ENCODE data around the gene RETREG1.
"Not testable (repeated sequence)": the region's sequence is repeated elsewhere in the genome, so short reads cannot be mapped to it uniquely, and the experiment has no call there.

The RETREG1 gene

DNA sequence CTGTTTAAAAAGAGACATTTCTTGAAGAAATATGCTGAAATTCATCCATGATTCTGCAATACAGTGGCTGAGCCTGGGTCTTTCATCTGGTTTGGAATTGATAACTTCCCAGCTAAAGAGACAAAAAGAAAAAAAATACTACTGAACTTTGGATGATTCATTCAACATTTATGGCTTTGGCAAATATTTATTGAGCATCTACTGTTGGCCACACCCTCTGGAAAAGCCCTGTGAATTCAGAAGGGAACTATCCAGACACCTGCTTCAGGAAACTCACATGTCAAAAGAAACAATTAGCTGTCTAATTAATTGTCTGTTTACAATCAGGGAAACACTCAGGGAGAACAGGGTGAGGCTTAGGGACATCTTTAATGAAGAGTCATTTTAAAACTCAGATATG lies 133.4 kb downstream of the RETREG1 start:
- no peak for DNase-seq

DNA sequence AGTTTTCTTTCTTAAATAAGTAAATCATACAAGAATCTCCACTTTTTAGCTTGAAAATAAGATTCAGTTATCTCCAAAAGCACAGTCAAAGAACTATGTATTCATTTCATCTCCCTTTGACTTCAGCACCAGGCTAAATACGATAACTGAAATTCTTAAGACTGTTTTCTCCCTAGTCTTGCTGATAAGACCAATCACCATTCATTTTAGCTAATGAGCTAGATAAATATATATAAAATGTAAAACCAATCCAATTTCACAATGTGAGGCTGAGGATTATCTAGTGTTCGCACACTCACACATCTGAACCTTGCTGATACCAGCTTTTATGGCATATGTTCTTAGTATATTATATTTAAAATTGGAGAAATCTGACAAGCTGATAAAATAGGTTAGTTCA lies 133.9 kb downstream of the RETREG1 start:
- DNase-seq, result no peak

DNA sequence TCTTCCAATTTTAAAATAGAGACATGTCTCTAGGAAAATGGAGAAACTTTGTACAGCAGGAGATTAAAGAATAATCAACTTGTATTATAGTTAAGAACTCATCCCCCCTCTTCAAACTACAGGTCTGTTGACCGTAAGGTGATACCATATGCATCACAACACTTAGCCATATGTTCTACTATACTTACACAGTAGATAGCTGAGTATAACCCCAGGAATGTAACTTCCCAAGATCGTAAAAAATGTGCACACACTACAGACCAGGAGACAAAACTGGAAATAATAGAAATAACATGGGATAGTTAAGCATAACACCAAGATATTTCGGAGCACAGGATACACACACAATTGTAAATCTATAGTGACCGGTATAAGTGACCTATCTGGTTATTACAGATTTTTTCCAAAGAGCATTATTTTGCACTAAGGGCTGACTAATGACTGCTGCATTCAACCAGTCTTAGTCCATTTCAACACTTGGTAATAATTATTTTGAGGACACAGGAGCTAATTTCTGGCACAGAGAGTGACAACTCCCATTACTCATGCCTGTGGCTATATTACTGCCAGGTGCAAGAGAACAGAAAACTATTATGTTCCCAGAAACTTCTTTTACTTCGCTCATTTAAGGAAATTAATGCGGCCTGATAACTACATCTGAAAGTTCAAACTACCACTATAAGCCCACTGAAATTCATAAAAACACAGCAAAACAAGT lies 135.8 kb downstream of the RETREG1 start:
- no peak for DNase-seq

DNA sequence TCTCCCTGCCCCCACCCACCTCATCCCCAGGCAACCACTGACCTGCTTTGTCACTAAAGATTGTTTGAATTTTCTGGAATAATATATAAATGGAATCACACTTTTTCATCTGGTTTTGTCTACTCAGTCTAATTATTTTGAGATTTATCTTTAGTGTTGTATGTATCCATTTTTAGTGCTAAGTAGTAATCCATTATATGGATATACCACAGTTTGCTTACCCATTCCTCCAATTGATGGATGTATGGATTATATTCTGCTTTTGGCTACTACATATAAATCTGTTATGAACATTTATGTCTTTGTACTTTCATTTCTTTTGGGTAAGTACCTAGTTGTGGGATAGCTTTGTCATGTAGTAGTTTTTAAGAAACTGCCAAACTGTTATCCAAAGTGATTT lies 136.7 kb downstream of the RETREG1 start:
- DNase-seq, result no peak

DNA sequence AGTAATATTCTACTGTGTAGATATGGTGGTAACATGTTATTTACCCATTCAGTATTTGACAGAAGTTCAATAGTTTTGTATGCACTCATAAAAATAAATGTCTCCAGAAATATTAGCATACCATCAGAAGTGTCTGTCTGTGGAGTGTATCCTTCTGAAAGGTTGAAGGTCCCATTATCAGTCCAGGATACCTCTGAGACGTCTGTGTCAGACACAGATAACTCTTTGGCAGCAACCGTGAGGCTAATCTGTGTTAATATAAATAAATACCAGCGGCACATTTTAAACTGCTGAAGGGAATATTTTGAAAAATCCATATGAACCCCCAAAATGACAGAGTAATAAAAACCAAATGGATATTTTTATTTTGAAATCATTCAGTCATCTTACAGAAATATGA lies 139.3 kb downstream of the RETREG1 start:
- DNase-seq, result no peak

DNA sequence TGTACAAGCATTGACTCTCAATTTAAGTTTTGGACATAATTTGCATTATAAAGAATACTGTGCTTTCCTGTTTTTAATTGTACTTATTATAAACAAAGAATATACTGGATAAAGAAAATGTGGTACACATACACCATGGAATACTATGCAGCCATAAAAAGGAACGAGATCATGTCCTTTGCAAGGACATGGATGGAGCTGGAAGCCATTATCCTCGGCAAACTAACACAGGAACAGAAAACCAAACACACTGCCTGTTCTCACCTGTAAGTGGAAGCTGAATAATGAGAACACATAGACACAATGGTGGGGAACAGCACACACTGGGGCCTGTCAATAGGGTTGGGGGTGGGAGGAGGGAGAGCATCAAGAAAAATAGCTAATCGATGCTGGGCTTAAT lies 140.4 kb downstream of the RETREG1 start:
- DNase-seq, result not testable (repeated sequence)

DNA sequence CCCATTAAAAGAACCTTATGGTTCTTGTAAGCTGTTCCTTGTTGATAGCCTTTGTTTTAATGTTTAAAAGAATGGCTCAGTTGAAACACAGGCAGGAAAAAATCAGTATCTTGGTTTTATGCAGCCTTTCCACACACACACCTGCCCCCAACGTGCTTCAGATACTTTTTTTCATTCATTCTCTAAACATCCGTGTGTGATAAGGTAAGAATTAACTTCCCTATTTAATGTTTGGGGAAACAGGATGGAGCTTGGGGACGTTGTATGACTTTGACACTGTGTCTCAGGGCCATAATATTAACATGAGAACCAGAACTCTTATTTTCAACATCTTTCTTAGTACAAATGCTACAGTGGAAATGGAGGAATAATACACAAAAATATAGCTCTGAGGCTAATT lies 145.4 kb downstream of the RETREG1 start:
- DNase-seq, result no peak

DNA sequence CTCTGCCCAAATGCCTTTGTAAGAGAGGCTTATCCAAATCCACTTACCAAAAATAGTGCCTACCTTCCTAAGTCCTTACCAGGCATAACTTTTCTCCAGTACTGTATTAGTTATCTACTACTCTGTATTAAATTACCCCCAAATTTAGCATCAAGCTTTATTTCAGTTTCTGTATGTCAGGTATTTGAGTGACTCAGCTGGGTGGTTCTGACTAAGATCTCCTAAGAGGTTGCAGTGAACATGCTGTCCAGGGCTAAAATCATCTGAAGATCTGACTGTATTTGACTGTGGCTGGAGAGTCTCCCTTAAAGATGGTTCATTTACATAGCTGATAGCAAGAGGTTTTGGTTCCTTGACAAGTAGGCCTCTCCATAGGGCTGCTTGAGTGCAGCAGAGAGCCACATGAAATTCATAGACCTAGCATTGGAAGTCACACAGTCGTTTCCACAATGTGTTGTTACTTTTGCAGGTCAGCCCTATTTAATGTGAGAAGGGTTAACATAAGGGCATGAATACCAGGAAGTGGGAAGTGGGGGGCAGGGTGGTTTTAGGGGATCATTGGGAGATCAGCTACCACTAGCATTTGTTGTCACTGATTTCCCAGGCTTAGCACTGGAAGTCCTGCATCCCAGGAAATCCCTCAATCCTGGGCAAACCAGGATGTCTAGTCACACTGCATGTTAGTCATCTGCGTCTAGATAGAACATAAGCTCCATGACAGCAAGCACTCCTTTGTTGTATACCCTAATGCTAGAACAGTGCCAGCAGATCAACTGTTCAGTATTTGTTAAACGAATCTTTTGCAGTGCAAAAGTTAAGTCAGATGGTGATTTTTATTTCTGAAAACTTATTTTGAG lies 149.2 kb downstream of the RETREG1 start:
- DNase-seq, result peak in 1 of 2 donors; percentile 25

DNA sequence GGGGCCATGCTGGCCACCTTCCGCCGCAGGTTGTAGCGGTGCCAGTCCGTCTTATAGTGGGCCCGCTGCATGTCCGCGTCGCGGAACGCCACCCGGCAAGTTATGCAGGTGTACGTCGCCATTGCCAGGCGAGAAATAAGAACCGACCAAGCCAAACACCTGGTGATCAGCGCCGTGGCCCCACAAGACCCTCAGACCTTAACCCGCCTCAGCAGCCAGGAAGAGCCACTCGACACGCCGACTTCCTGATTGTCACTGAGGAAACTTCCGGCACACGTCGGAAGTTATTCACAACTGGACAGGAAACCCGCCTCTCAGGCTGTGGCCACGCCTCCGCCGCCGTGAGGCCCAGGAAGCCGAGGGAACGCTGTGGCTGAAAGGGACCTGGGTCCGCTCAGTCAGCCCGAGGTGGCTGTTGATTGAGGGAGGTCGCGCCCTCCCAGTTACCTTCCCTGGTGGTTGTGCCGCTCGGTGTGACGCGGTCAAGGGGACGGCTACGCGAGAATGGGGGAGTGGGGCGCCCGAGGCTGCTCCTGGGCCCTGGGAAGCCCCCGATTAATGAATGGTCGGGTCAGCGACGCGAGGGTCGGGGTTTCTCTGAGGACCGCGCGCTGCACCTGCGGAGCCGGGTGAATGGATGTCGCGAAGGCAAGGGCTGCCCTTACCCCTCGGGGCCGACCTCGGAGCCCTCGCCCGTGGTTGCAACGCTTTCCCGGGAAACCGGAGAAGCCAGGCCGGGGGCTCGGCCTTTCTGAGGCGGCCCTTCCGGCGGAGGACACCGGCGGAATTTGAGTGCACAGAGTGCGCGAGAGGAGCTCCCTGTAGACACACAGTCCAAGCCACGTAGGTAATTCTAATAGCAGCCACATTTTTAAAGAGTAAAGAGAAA lies 151.0 kb downstream of the RETREG1 start, which contains the start of gene ZNF622:
TSS of gene ZNF622 (minus strand) at position 257 of the 889 bp plus-strand sequence. CDS start at position 122, 135 bp downstream.
- DNase-seq, result peak; percentile 88 to 90

DNA sequence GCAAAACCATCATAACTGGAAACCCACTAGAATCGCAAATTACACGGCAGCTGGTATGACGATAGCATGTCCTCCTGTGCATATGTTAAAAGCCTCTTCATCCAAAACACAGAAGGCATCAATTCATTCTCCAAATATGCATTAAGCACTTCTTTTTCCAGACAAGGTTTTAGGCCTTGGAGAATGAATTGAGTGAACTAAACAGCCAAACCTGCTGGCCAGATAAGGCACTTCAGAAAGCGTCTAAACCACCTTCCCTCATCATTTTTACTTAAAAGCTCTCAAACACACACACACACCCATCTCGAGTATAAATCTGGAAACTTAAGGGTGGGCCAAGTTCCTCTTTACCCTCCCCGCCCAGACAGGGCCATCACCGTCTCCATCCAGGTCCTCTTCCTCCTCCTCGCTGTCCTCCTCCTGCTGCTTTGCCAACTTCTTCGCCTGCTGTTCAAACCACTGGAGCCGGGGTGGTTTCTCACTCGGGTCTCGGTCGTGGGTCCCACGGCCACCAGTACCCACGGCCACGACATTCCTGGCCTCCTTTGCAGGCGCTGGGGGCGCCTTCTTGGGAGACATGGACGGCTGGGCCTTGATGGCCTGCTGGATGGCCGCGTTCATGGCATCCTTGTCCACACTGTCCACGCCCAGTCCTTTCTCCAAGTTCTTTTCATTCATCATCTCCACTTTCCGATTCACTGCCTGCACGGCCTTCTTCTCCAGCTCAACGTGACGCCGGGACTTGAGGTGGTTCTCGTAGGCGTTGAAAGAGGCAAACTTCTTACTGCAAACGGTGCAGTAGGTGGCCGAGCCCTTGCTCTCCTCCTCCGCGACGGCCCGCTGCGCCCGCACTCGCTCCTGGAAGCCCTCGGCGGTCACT lies 151.9 kb downstream of the RETREG1 start:
- DNase-seq, result no peak

DNA sequence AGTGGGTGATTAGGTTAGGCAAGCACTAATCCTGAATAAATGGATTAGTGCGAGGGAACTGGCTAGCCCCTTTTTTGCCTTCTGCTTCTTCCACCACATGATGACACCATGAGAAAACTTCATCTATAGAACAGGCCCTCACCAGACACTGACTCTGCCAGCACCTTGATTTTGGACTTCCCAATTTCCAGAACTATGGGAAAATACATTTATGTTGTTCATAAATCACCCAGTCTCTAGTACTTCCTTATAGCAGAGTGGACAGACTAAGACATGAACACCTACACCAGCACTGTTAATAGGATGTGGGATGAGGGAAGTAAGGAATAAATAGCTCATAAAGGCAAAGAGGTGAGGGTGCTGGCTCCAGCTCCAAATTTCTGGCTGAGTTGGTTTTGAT lies 152.6 kb downstream of the RETREG1 start:
- DNase-seq, result no peak

DNA sequence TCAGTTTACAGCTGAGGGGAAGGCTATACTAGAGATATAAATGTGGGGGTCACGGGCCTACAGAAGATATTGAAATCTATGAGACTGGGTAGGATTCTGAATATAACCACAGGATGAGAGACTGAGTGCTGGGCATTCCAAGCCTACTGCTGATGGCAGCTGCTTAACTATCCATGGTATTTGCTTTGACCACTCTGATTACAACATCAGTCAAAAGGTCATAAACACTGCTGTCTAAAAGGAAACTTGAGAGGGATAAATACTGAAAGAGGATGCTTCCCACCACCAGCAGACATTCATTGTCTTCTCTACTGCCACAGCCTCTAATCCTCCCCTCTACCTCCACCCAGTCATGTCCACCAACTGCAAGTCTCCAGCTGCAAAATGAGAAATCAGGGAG lies 155.0 kb downstream of the RETREG1 start:
- no peak for DNase-seq

DNA sequence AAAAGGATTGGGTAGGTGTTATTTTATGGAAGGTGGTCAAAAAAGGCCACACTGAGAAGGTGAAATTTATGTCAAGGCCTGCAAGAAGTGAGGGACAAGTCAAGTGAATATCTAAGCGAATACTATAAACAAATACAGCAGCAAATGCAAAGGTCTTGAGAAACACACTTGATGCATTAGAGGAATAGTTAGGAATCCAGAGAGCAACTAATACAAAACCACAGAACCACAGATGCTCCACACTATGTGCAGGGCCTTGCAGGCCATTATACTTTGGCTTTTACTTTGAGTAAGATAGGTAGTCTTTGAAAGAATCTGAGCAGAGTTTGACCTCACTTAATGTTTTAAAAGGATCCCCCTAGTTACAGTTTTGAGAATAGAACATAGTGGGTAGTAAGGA lies 155.8 kb downstream of the RETREG1 start:
- DNase-seq, result no peak

DNA sequence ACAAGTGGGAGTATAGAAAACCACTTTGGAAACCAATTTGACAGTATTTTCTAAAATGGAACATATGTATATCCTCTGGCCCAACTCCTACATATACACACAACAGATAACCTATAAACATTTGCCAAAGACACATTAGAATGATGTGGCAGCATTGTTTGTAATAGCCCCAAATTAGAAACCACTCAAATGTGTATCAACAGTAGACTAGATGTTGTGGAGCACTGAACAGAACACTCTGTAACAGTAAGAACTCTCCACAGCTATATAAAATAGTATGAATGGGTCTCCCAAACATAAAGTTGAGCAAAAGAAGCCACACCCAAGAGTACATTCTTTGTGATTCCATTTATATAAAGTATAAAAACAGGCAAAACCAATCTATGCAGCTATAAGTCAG lies 157.3 kb downstream of the RETREG1 start:
- no peak for DNase-seq

DNA sequence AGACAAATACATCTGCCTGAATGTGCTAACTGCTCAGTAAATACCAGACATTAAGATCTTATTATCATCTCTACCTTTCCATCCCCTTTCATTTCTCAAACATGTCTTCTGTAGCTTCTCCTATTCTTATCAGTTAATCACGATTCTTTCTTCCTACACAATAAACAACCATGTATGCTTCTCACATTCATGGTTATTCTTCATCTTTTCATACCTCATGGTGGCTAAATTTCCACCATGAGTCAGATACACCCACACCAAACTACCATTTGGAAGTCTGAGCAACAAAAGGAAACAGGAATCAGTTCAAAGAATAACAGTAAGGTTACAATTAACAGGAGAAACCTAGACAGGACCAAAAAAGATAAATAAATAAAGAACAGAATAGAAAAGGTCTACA lies 158.9 kb downstream of the RETREG1 start:
- no peak for DNase-seq

DNA sequence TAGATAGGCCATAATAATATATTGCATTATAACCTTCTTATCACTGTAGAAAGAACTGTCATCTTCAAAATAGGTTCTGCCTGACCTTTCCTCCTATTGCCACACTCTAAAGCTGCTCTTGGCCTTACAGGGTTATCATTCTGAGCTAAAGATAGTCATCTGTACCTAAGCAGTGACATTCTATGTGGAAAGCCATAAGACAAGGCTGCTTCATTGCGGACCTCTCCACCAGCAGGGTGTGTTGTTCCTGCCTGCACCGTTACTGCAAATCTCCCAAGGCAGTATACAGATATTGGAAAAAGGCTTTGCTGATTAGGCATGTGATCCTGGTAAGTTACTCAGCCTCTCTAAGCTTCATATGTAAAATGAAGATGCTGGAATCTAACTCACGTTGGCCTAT lies 159.3 kb downstream of the RETREG1 start:
- no peak for DNase-seq

DNA sequence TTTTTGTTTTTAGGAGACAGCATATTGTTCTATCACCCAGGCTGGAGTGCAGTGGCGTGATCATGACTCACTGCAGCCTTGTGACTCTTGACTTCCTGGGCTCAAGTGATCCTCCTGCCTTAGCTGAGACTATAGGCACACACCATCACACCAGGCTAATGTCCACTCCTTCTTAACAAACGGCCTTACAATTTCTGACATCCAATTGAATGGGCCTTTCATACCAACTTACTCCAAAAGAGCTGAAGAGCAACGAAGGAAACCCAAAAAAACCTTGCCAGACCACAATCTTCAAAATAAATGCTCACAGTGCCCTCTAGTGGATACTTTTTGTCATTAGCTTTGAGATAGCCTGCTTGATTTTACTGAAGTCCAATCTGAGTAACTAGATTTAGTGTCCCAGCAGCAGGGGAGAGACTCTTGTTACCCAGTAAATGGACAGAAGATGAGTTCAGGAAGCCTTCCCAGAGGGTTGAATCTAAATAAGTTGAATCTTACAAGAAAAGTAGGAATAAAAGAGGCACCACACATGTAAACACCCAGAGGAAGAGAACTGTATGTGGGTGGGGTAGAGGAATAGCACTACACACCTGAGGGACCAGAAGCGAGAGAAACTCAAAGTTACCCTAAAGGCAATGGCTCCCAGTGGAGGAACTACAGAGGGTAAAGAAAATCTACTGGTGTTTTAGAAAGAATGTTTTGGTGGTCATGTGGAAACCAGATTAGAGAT lies 160.5 kb downstream of the RETREG1 start:
- peak in 1 of 2 donors; percentile 25 for DNase-seq

DNA sequence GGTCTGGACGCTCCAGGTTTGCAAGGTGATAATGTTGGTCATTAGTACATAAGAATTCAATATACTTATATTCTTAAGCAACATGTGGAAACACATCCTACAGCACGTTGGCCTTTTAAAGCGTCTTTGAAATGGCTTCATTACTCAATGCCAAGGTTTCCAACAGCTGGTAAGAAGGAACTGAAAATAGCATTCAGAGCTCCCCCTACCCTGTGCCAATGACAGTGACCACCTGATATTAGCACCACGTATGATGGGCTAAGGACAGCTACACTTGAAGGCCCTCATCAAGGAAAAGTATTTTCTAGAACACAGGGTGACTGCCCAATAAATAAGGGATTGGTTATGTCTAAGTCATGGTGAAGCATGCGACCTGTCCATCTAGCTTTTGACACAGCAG lies 161.1 kb downstream of the RETREG1 start:
- no peak for DNase-seq

DNA sequence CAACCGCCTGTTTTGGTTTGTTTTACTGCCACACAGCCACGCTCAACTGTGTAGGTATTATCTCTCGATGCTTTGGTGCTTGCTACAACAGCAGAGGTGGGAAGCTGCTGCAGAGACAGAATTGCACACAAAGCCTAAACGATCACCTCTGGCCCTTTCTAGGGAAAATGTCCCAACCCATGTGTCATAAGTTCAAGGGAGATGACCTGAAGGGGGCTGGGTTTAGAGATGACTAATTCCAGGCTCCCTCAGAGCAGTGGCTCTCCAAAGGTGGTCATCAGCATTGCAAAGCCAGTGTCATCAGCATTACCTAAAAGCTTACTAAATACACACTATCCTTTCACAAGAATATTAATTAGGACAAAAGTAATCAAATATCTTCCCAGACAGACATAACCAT lies 162.1 kb downstream of the RETREG1 start:
- DNase-seq, result no peak

DNA sequence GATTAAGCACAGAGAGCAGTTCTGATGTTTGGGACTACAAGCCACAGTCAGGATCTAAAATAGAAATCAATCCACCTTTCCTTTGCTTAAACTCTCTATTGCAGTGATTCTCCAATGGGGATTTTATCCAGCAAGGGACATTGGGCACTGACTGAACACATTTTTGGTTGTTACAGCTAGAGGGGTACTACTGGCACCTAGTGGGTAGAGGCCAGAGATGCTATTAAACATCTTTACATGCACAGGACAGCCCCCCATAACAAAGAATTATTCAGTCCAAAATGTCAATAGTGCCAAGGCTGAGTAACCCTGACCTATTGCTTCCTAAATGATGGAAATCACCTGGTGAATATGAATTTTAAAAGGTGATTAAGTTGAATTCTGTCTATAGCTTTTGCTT lies 163.2 kb downstream of the RETREG1 start:
- no peak for DNase-seq

DNA sequence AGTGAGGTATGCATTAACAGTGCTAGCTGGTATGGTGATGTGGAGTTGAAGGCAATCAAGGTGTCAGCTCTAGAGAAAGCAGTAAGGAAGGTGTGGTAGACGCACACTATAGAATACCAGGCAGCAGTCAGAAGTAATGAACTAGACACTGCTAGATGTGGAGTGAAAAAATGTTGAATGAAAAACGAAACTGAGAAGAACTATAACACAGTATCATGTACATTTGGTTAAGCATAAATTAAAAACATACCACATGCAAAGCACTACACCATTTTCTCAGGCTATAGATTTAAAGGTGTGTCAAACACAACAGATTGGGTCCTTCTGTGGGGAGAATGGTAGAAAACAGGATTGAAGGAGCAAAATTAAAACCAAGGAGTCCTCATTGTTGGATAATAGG lies 166.6 kb downstream of the RETREG1 start:
- DNase-seq, result no peak

Data from stimulated activated CD4-positive, alpha-beta T cell treated with anti-CD3 and anti-CD28 coated beads, Interleukin-2, amount 100 ng/mL, for 24 hours (primary cell).